K562 (cell line): ENCODE data around the gene SYNJ2. TPM values are rescaled to one million over a fixed set of nuclear protein-coding genes. Genes with fewer than 3 reads are reported as not detected.

ENCODE experiments used
- BRF1 ChIP-seq: IDR thresholded peaks from 3 replicates; pipeline ENCODE4 v1.6.1; 2011; ENCODE audit warnings: borderline replicate concordance, mild to moderate bottlenecking; ENCODE audit not compliant: insufficient read length; ENCODE audit errors: extremely low read depth
- CCAR2 ChIP-seq: fragments of 200-400 bp; formaldehyde crosslinking; IDR thresholded peaks from 2 replicates; pipeline ENCODE4 v1.6.1; 2017; ENCODE audit warnings: mild to moderate bottlenecking, low read depth, low read length
- ILF3 ChIP-seq: fragments of 450-650 bp; IDR thresholded peaks from 2 replicates; pipeline ENCODE4 v1.6.1; 2018; ENCODE audit warnings: antibody characterized with exemption, mild to moderate bottlenecking, moderate library complexity, borderline replicate concordance
- MYC ChIP-seq, 2 experiments: fragments of 250-450 bp in 1 of 2; sonication (Bioruptor Pico) in 1 of 2; IDR thresholded peaks; 2 replicates each; pipeline versions ENCODE4 v1.5.1 to v1.6.1; 2012 to 2021; ENCODE audit warnings: low read depth in 2 of 2, borderline replicate concordance in 1 of 2, improper control_type of control experiment in 1 of 2, low read length in 1 of 2, mild to moderate bottlenecking in 1 of 2, moderate library complexity in 1 of 2
- NCOA6 ChIP-seq: fragments of 450-650 bp; IDR thresholded peaks from 2 replicates; pipeline ENCODE4 v1.6.1; 2017; ENCODE audit warnings: mild to moderate bottlenecking
- NFE2L1 ChIP-seq: fragments of 450-650 bp; IDR thresholded peaks from 2 replicates; pipeline ENCODE4 v1.6.1; 2016; ENCODE audit warnings: missing genetic modification characterization, low read depth, mild to moderate bottlenecking, missing compliant biosample characterization, moderate library complexity, borderline replicate concordance
- RB1 ChIP-seq: fragments of 450-650 bp; IDR thresholded peaks from 2 replicates; pipeline ENCODE4 v1.6.1; 2017; ENCODE audit warnings: low read depth, mild to moderate bottlenecking
- RBM25 ChIP-seq: fragments of 200-400 bp; formaldehyde crosslinking; IDR thresholded peaks from 2 replicates; pipeline ENCODE4 v1.6.1; 2018; ENCODE audit warnings: low read length, low read depth, moderate library complexity; ENCODE audit not compliant: severe bottlenecking
- RBM39 ChIP-seq: fragments of 200-400 bp; formaldehyde crosslinking; optimal IDR thresholded peaks from 2 replicates; pipeline ENCODE3; 2018; ENCODE audit warnings: low read depth, low read length
- STAG1 ChIP-seq: sonication (generic); formaldehyde crosslinking; IDR thresholded peaks from 2 replicates; pipeline ENCODE4 v1.5.0; 2020; ENCODE audit warnings: missing genetic modification reagents, borderline replicate concordance
- ZC3H8 ChIP-seq: fragments of 450-650 bp; IDR thresholded peaks from 2 replicates; pipeline ENCODE4 v1.6.1; 2017
- polyA plus RNA-seq, 8 experiments: library from polyadenylated mRNA; depleted of rRNA in 4 of 8; stranded (reverse) in 5 of 8; unstranded in 3 of 8; fragments of >200 nt; fragmentation: Nextera tagmentation in 2 of 8; fragmentation: Illumina TruSeq in 1 of 8; extraction: Ambion mirVana in 2 of 8; extraction: Trizol in 1 of 8; gene quantifications; 2 replicates each; pipeline versions ENCODE4 v1.2.1 to v1.2.3, GENCODE V29; 2011 to 2014; ENCODE audit warnings: inconsistent platforms in 1 of 8, missing spikeins in 1 of 8
- total RNA-seq, 7 experiments: library from RNA; depleted of rRNA in 6 of 7; stranded (reverse); fragments of >200 nt in 6 of 7; fragmentation: Illumina TruSeq in 2 of 7; extraction: Trizol in 2 of 7; gene quantifications; 2 replicates each; pipeline versions ENCODE4 v1.2.1 to v1.2.3, GENCODE V29; 2011 to 2021; ENCODE audit warnings: low replicate concordance in 1 of 7
- TF ChIP-seq, protein P1 (sequence below): sonication (generic); formaldehyde crosslinking; IDR thresholded peaks from 2 replicates; pipeline ENCODE4 v1.8.0; 2022; ENCODE audit warnings: missing genetic modification reagents, mild to moderate bottlenecking, borderline replicate concordance
- TF ChIP-seq, protein P2 (sequence below): fragments of 450-650 bp; formaldehyde crosslinking; IDR thresholded peaks from 2 replicates; pipeline ENCODE4 v1.4.0; 2020; ENCODE audit warnings: mild to moderate bottlenecking, moderate library complexity
- TF ChIP-seq, protein P3 (sequence below): fragments of 450-650 bp; formaldehyde crosslinking; IDR thresholded peaks from 2 replicates; pipeline ENCODE4 v1.4.0; 2022; ENCODE audit warnings: missing genetic modification characterization
- TF ChIP-seq, protein P4 (sequence below): fragments of 450-650 bp; IDR thresholded peaks from 2 replicates; pipeline ENCODE4 v1.6.1; 2016; ENCODE audit warnings: missing biosample characterization, missing genetic modification characterization

Gene SYNJ2
- total and polyA plus RNA-seq, 9 of the 15 experiments (the other 6 are each of a cell fraction or from before 2014, with no cell fraction given), result 3.0 to 27.7 (median 17.8) TPM

DNA sequence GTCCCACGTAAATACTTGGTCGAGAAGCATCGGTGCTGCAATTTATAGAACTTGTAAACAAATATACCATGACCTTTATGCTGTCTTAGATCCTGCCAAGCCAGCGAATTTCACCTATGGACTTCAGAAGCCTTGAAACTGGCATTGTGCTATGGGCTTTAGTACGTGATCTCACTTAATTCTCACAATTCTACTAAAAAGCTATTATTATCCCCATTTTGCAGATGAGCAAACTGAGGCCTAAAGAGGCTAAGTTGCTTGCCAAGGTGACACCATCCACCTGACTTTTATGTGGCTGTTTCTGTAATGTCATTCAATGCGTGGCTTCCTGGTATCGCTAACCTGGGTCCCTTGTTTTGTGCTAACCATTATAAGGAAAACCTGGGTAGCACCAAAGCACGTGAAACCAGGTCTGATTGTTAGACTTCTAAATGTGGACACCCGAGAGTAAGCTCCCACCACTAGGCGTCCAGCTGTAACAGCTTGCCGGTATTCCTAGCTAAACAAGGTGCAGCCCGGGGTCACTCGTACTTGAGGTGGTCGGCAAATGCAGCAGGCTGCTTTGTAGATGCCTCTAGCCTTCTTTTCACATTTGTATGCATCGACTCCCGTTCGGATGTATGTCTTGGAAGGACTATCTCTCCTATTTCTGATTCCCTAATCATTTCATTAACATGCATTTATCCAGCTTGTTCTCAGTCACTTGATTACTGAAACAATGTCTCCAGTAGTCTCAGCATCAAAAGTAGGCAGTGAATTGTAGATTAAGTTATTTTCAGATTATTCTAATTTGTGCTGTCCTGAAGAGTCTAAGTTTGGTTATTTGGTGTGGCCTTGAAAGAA, 1.1 kb downstream of the SYNJ2 start (continued):
- TF ChIP-seq, protein P1, sequence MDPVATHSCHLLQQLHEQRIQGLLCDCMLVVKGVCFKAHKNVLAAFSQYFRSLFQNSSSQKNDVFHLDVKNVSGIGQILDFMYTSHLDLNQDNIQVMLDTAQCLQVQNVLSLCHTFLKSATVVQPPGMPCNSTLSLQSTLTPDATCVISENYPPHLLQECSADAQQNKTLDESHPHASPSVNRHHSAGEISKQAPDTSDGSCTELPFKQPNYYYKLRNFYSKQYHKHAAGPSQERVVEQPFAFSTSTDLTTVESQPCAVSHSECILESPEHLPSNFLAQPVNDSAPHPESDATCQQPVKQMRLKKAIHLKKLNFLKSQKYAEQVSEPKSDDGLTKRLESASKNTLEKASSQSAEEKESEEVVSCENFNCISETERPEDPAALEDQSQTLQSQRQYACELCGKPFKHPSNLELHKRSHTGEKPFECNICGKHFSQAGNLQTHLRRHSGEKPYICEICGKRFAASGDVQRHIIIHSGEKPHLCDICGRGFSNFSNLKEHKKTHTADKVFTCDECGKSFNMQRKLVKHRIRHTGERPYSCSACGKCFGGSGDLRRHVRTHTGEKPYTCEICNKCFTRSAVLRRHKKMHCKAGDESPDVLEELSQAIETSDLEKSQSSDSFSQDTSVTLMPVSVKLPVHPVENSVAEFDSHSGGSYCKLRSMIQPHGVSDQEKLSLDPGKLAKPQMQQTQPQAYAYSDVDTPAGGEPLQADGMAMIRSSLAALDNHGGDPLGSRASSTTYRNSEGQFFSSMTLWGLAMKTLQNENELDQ (CRISPR knock-in tag), result no peak
- TF ChIP-seq RBM25 (peak; percentile 99), NFE2L1 (no peak), ILF3 (no peak), ZC3H8 (no peak), BRF1 (no peak), NCOA6 (no peak), STAG1 (CRISPR knock-in tag) (no peak), CCAR2 (no peak), RBM39 (no peak), RB1 (no peak), MYC (IDR thresholded peaks at IDR 0.05; ENCODE audit: low read depth, low read length) (no peak), MYC (CRISPR knock-in tag; IDR thresholded peaks at IDR 0.05; ENCODE audit: borderline replicate concordance, low read depth) (0 out of 2 replicates have a peak, but pooled peaks have one; percentile 2)
- TF ChIP-seq, protein P2, sequence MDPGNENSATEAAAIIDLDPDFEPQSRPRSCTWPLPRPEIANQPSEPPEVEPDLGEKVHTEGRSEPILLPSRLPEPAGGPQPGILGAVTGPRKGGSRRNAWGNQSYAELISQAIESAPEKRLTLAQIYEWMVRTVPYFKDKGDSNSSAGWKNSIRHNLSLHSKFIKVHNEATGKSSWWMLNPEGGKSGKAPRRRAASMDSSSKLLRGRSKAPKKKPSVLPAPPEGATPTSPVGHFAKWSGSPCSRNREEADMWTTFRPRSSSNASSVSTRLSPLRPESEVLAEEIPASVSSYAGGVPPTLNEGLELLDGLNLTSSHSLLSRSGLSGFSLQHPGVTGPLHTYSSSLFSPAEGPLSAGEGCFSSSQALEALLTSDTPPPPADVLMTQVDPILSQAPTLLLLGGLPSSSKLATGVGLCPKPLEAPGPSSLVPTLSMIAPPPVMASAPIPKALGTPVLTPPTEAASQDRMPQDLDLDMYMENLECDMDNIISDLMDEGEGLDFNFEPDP (CRISPR knock-in tag), result no peak
- TF ChIP-seq, protein P3, sequence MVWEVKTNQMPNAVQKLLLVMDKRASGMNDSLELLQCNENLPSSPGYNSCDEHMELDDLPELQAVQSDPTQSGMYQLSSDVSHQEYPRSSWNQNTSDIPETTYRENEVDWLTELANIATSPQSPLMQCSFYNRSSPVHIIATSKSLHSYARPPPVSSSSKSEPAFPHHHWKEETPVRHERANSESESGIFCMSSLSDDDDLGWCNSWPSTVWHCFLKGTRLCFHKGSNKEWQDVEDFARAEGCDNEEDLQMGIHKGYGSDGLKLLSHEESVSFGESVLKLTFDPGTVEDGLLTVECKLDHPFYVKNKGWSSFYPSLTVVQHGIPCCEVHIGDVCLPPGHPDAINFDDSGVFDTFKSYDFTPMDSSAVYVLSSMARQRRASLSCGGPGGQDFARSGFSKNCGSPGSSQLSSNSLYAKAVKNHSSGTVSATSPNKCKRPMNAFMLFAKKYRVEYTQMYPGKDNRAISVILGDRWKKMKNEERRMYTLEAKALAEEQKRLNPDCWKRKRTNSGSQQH (CRISPR knock-in tag), result no peak
- TF ChIP-seq, protein P4, sequence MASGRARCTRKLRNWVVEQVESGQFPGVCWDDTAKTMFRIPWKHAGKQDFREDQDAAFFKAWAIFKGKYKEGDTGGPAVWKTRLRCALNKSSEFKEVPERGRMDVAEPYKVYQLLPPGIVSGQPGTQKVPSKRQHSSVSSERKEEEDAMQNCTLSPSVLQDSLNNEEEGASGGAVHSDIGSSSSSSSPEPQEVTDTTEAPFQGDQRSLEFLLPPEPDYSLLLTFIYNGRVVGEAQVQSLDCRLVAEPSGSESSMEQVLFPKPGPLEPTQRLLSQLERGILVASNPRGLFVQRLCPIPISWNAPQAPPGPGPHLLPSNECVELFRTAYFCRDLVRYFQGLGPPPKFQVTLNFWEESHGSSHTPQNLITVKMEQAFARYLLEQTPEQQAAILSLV (tag), result no peak
